IMR-90 (cell line): Measurements from ENCODE around the gene ZNF223. TPM values are rescaled to one million over a fixed set of nuclear protein-coding genes. Genes with fewer than 3 reads are reported as not detected.

Experiments used
- ATAC-seq: fragments of 200-7000 bp; cut with Tn5 transposase; 2 replicates; pipeline ENCODE4 v1.9.1; 2020; ENCODE audit warnings: low read depth, mild to moderate bottlenecking, moderate library complexity
- BruUV-seq: library from RNA; stranded (reverse); fragments of 400-500 nt; replicated peaks from 2 replicates; lab custom pipeline; 2021; lab: Mats Ljungman, UMichigan
- CTCF ChIA-PET: fragments of 300-600 bp; formaldehyde crosslinking; extraction: SDS; loops from one replicate; lab custom pipeline; 2021; ENCODE audit warnings: antibody characterized with exemption; lab: Yijun Ruan, JAX
- POLR2A ChIA-PET: fragments of 300-600 bp; sonication (Branson Sonifier 250); formaldehyde crosslinking; loops from one replicate; lab custom pipeline; 2022; ENCODE audit warnings: antibody characterized with exemption; ENCODE audit not compliant: unreplicated experiment; lab: Charles Lee
- DNase-seq: peaks from one replicate; pipeline ENCODE4 v3.0.0; 2013
- H2AFZ ChIP-seq: replicated peaks from 2 replicates; pipeline ENCODE3; 2013; ENCODE audit warnings: low read length, mild to moderate bottlenecking; ENCODE audit not compliant: poor library complexity
- H2AK5ac ChIP-seq: 2 replicates; pipeline ENCODE4 v1.6.1; 2013; ENCODE audit warnings: low read depth, low read length, inconsistent platforms
- H2AK9ac ChIP-seq: replicated peaks from 2 replicates; pipeline ENCODE3; 2013; ENCODE audit warnings: mild to moderate bottlenecking, low read depth, low read length, moderate library complexity; ENCODE audit not compliant: poor library complexity
- H2BK120ac ChIP-seq: 2 replicates; pipeline ENCODE4 v1.6.1; 2013; ENCODE audit warnings: low read depth, low read length, inconsistent platforms
- H2BK15ac ChIP-seq: 3 replicates; pipeline ENCODE4 v1.6.1; 2013; ENCODE audit warnings: low read depth, low read length, inconsistent platforms
- H2BK20ac ChIP-seq: 2 replicates; pipeline ENCODE4 v1.6.1; 2013; ENCODE audit warnings: low read depth, mild to moderate bottlenecking, inconsistent platforms, low read length, moderate library complexity
- H2BK5ac ChIP-seq: 2 replicates; pipeline ENCODE4 v1.6.1; 2013; ENCODE audit warnings: mild to moderate bottlenecking, low read depth, low read length, inconsistent platforms; ENCODE audit not compliant: poor library complexity, severe bottlenecking
- H3K14ac ChIP-seq: replicated peaks from 2 replicates; pipeline ENCODE4 v1.6.1; 2013; ENCODE audit warnings: low read depth, low read length, inconsistent platforms
- H3K18ac ChIP-seq: 2 replicates; pipeline ENCODE4 v1.6.1; 2013; ENCODE audit warnings: low read depth, low read length, control low read depth
- H3K23ac ChIP-seq: 2 replicates; pipeline ENCODE4 v1.6.1; 2013; ENCODE audit warnings: low read depth, low read length, inconsistent platforms
- H3K27ac ChIP-seq: 2 replicates; pipeline ENCODE4 v1.5.1; 2013; ENCODE audit warnings: mild to moderate bottlenecking, control low read depth, low read length; ENCODE audit not compliant: insufficient read depth
- H3K27me3 ChIP-seq: 2 replicates; pipeline ENCODE4 v1.6.1; 2013; ENCODE audit warnings: low read length; ENCODE audit not compliant: control insufficient read depth, insufficient read depth
- H3K36me3 ChIP-seq: 2 replicates; pipeline ENCODE4 v1.6.1; 2013; ENCODE audit warnings: low read length, mixed read lengths; ENCODE audit not compliant: control insufficient read depth, insufficient read depth
- H3K4ac ChIP-seq: 2 replicates; pipeline ENCODE4 v1.6.1; 2013; ENCODE audit warnings: low read depth, low read length, inconsistent platforms
- H3K4me1 ChIP-seq: 2 replicates; pipeline ENCODE4 v1.6.1; 2013; ENCODE audit warnings: low read length, mixed read lengths; ENCODE audit not compliant: control insufficient read depth, insufficient read depth
- H3K4me2 ChIP-seq: 2 replicates; pipeline ENCODE4 v1.6.1; 2013; ENCODE audit warnings: low read depth, mild to moderate bottlenecking, control low read depth, low read length, moderate library complexity
- H3K4me3 ChIP-seq: 2 replicates; pipeline ENCODE4 v1.5.1; 2013; ENCODE audit warnings: low read depth, mild to moderate bottlenecking, control low read depth, low read length, moderate library complexity; ENCODE audit not compliant: insufficient read depth
- H3K56ac ChIP-seq: 2 replicates; pipeline ENCODE4 v1.6.1; 2013; ENCODE audit warnings: low read length, inconsistent platforms; ENCODE audit not compliant: insufficient read depth; ENCODE audit errors: extremely low read depth
- H3K79me1 ChIP-seq, 2 experiments: 2 replicates each; pipeline ENCODE4 v1.6.1; 2013; ENCODE audit warnings: low read length in 2 of 2, inconsistent platforms in 1 of 2, low read depth in 1 of 2
- H3K9ac ChIP-seq: 2 replicates; pipeline ENCODE4 v1.6.1; 2013; ENCODE audit warnings: low read depth, low read length, control low read depth
- H3K9me1 ChIP-seq: 2 replicates; pipeline ENCODE4 v1.6.1; 2013; ENCODE audit warnings: low read length, inconsistent platforms; ENCODE audit not compliant: insufficient read depth
- H3K9me3 ChIP-seq: 2 replicates; pipeline ENCODE4 v1.6.1; 2013; ENCODE audit warnings: low read length; ENCODE audit not compliant: control insufficient read depth, insufficient read depth
- H4K20me1 ChIP-seq: 2 replicates; pipeline ENCODE4 v1.6.1; 2013; ENCODE audit warnings: low read length, inconsistent platforms; ENCODE audit not compliant: insufficient read depth
- H4K5ac ChIP-seq: 2 replicates; pipeline ENCODE4 v1.6.1; 2013; ENCODE audit warnings: mild to moderate bottlenecking, low read depth, low read length, control low read depth
- H4K8ac ChIP-seq, 2 experiments: 2 replicates each; pipeline ENCODE4 v1.6.1; 2013; ENCODE audit warnings: low read depth in 2 of 2, low read length in 2 of 2, control low read depth in 1 of 2, inconsistent platforms in 1 of 2
- H4K91ac ChIP-seq: 2 replicates; pipeline ENCODE4 v1.6.1; 2013; ENCODE audit warnings: low read depth, low read length, inconsistent platforms; ENCODE audit not compliant: insufficient read depth
- CEBPB ChIP-seq: IDR thresholded peaks from 2 replicates; pipeline ENCODE4 v1.6.1; 2012; ENCODE audit warnings: low read depth, low read length, improper control_type of control experiment
- CHD1 ChIP-seq: IDR thresholded peaks from 2 replicates; pipeline ENCODE4 v1.6.1; 2012; ENCODE audit warnings: low read depth, low read length, improper control_type of control experiment
- MXI1 ChIP-seq: IDR thresholded peaks from 2 replicates; pipeline ENCODE4 v1.6.1; 2012; ENCODE audit warnings: low read depth, mild to moderate bottlenecking, low read length, moderate library complexity, borderline replicate concordance
- RAD21 ChIP-seq: IDR thresholded peaks from 2 replicates; pipeline ENCODE4 v1.6.1; 2012; ENCODE audit warnings: low read length, improper control_type of control experiment
- WGBS, 2 experiments: methylation state at CpG; one replicate each; pipeline versions ENCODE4 v1.1.5 to v1.1.7; 2013; ENCODE audit warnings: missing lambda C conversion rate in 2 of 2; ENCODE audit not compliant: insufficient read length in 1 of 2; ENCODE audit errors: extremely low coverage in 2 of 2; 5-methylcytosine and 5-hydroxymethylcytosine counted together
- dilution Hi-C: fragments of 300-500 bp; cut with HindIII; formaldehyde crosslinking; loops from one replicate; pipeline ENCODE4 v1.14.3; 2018; ENCODE audit warnings: low sequenced_read_pairs; ENCODE audit not compliant: unreplicated experiment
- in situ Hi-C: fragments of 300-500 bp; cut with MboI; formaldehyde crosslinking; loops from 3 replicates; pipeline ENCODE4 v1.14.3; 2019; ENCODE audit warnings: low sequenced_read_pairs, inconsistent platforms, mixed read lengths
- intact Hi-C: fragments of 100-400 bp; cut with micrococcal nuclease; formaldehyde crosslinking; loops from 2 replicates; pipeline ENCODE4 v1.10.0; 2022
- polyA plus RNA-seq, 3 experiments: library from polyadenylated mRNA; depleted of rRNA; stranded (reverse); fragments of >200 nt; gene quantifications; 2 replicates each; pipeline ENCODE4 v1.2.3, GENCODE V29; 2012; ENCODE audit warnings: low replicate concordance in 1 of 3
- total RNA-seq: library from RNA; depleted of rRNA; stranded (reverse); fragments of >200 nt; gene quantifications from 2 replicates; pipeline ENCODE4 v1.2.3, GENCODE V29; 2012
- TF ChIP-seq, protein P1 (sequence below): conservative IDR thresholded peaks from 2 replicates; pipeline ENCODE4 v1.5.1; 2012; ENCODE audit warnings: mild to moderate bottlenecking, low read depth, low read length, improper control_type of control experiment
- TF ChIP-seq, protein P2 (sequence below): fragments of 150-350 bp; IDR thresholded peaks from 2 replicates; pipeline ENCODE4 v1.6.1; 2017; ENCODE audit warnings: mild to moderate bottlenecking, antibody characterized with exemption, low read length, low read depth

Gene ZNF223
- total and polyA plus RNA-seq, 2 of the 4 experiments (the other 2 are of a cell fraction): 2.3 to 16.5 TPM

DNA sequence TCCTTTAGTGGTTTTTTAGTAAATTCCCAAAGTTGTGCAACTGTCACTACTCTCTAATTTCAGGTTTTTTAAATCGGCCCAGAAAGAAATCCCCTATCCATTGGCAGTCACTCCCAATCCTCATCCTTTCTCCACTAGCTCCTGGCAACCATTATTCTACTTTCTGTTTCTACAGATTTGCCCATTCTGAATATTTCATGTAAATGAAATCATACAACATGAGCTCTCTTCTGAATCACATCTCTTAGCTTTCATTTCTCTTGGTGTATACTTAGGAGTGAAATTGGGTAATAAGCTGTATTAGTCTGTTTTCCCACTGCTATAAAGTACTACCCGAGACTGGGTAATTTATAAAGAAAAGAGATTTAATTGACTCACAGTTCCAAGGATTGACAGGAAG, 9.7 kb upstream of the ZNF223 start:
- no TSS peak for BruUV-seq
- Histone ChIP-seq H2AFZ (no peak overlapping the region), H3K4ac (no peak overlapping the region), H3K14ac (no peak overlapping the region), H3K36me3 (no peaks in the 10 kb centered on the region), H2BK15ac (no peak overlapping the region), H3K9ac (no peak overlapping the region), H3K4me2 (no peak overlapping the region), H3K9me1 (no peaks in the 10 kb centered on the region), H2AK5ac (no peak overlapping the region), H2AK9ac (no peak overlapping the region), H3K27ac (no peak overlapping the region), H2BK20ac (no peak overlapping the region), H3K9me3 (no peaks in the 10 kb centered on the region), H4K5ac (no peak overlapping the region), H3K18ac (no peak overlapping the region), H2BK120ac (no peak overlapping the region), H3K27me3 (no peaks in the 10 kb centered on the region; the same call in 1 of the 2 replicates), H3K23ac (no peak overlapping the region), H3K4me1 (no peaks in the 10 kb centered on the region), H3K56ac (no peak overlapping the region), H4K91ac (no peak overlapping the region), H3K79me1 (no peaks in the 10 kb centered on the region), H2BK5ac (no peak overlapping the region), H4K8ac (no peak overlapping the region), H4K20me1 (no peaks in the 10 kb centered on the region), H3K4me3 (no peak overlapping the region)
- no peak for DNase-seq
- POLR2A ChIA-PET: no interaction called here
- CTCF ChIA-PET: no interaction called here
- ATAC-seq: no peak
- in situ Hi-C loops (no loop called here), dilution Hi-C loops (no loop called here), intact Hi-C loops (no loop called here)
- TF ChIP-seq MXI1 (no peak), CEBPB (no peak), RAD21 (no peak), CHD1 (no peak)
- TF ChIP-seq, protein P1, sequence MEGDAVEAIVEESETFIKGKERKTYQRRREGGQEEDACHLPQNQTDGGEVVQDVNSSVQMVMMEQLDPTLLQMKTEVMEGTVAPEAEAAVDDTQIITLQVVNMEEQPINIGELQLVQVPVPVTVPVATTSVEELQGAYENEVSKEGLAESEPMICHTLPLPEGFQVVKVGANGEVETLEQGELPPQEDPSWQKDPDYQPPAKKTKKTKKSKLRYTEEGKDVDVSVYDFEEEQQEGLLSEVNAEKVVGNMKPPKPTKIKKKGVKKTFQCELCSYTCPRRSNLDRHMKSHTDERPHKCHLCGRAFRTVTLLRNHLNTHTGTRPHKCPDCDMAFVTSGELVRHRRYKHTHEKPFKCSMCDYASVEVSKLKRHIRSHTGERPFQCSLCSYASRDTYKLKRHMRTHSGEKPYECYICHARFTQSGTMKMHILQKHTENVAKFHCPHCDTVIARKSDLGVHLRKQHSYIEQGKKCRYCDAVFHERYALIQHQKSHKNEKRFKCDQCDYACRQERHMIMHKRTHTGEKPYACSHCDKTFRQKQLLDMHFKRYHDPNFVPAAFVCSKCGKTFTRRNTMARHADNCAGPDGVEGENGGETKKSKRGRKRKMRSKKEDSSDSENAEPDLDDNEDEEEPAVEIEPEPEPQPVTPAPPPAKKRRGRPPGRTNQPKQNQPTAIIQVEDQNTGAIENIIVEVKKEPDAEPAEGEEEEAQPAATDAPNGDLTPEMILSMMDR: no peak
- TF ChIP-seq, protein P2, sequence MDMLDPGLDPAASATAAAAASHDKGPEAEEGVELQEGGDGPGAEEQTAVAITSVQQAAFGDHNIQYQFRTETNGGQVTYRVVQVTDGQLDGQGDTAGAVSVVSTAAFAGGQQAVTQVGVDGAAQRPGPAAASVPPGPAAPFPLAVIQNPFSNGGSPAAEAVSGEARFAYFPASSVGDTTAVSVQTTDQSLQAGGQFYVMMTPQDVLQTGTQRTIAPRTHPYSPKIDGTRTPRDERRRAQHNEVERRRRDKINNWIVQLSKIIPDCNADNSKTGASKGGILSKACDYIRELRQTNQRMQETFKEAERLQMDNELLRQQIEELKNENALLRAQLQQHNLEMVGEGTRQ: no peak
- 29% methylated on average over 1 of the region's 2 CpGs; no CpG with 5 or more reads in 1 of the 2 experiments for WGBS, 2 experiments
